Neural cell (in vitro differentiated cells): Measurements from ENCODE around the gene NUDT19. TPM values are rescaled to one million over a fixed set of nuclear protein-coding genes. Genes with fewer than 3 reads are reported as not detected.

ENCODE experiments used
- H2AFZ ChIP-seq: fragments of 200-600, 300-800 bp; sonication (generic), shearing (Covaris generic); 2 replicates; pipeline ENCODE4 v1.6.0; 2014; ENCODE audit warnings: low read depth, mild to moderate bottlenecking, antibody characterized with exemption, low read length, moderate library complexity
- H3F3A ChIP-seq: fragments of 200-600 bp; shearing (Covaris generic); 2 replicates; pipeline ENCODE4 v1.6.1; 2016; ENCODE audit warnings: mild to moderate bottlenecking, moderate library complexity, mixed read lengths, antibody characterized with exemption, low read length; ENCODE audit not compliant: insufficient read depth, poor library complexity, severe bottlenecking
- H3K27ac ChIP-seq: fragments of 200-600, 300-800 bp; sonication (generic), shearing (Covaris generic); 2 replicates; pipeline ENCODE4 v1.5.1; 2014; ENCODE audit warnings: mild to moderate bottlenecking, low read length, moderate library complexity
- H3K27me3 ChIP-seq: fragments of 300-800, 200-600 bp; sonication (generic), shearing (Covaris generic); 2 replicates; pipeline ENCODE4 v1.6.0; 2014; ENCODE audit warnings: mild to moderate bottlenecking, low read depth, low read length, moderate library complexity; ENCODE audit not compliant: insufficient read depth
- H3K36me3 ChIP-seq: fragments of 300-800, 200-600 bp; sonication (generic), shearing (Covaris generic); 2 replicates; pipeline ENCODE4 v1.5.1; 2014; ENCODE audit warnings: mild to moderate bottlenecking, antibody characterized with exemption, low read length, moderate library complexity; ENCODE audit not compliant: insufficient read depth
- H3K4me2 ChIP-seq: fragments of 300-800, 200-600 bp; sonication (generic), shearing (Covaris generic); 2 replicates; pipeline ENCODE4 v1.6.0; 2014; ENCODE audit warnings: mild to moderate bottlenecking, low read length
- H3K4me3 ChIP-seq: fragments of 300-800, 200-600 bp; sonication (generic), shearing (Covaris generic); 2 replicates; pipeline ENCODE4 v1.5.1; 2014; ENCODE audit warnings: mild to moderate bottlenecking, low read length, moderate library complexity
- H3K79me2 ChIP-seq: fragments of 200-600 bp; shearing (Covaris generic); replicated peaks from 2 replicates; pipeline ENCODE4 v1.6.0; 2014; ENCODE audit warnings: mild to moderate bottlenecking, low read length, moderate library complexity; ENCODE audit not compliant: insufficient read depth
- H3K9ac ChIP-seq: fragments of 300-800, 200-600 bp; sonication (generic), shearing (Covaris generic); 2 replicates; pipeline ENCODE4 v1.6.1; 2016; ENCODE audit warnings: mild to moderate bottlenecking, low read length, mixed read lengths
- H3K9me2 ChIP-seq: fragments of 200-600 bp; shearing (Covaris generic); 2 replicates; pipeline ENCODE4 v1.6.1; 2016; ENCODE audit warnings: mild to moderate bottlenecking, low read length, mixed read lengths; ENCODE audit not compliant: insufficient read depth
- H3K9me3 ChIP-seq: fragments of 200-600, 300-800 bp; sonication (generic), shearing (Covaris generic); 2 replicates; pipeline ENCODE4 v1.6.1; 2016; ENCODE audit warnings: mild to moderate bottlenecking, mixed run types, low read length, moderate library complexity, mixed read lengths
- H4K20me1 ChIP-seq: fragments of 200-600 bp; shearing (Covaris generic); 2 replicates; pipeline ENCODE4 v1.6.1; 2016; ENCODE audit warnings: mild to moderate bottlenecking, mixed run types; ENCODE audit not compliant: insufficient read depth
- CTCF ChIP-seq: fragments of 450-650 bp; IDR thresholded peaks from 2 replicates; pipeline ENCODE4 v1.5.1; 2014; ENCODE audit warnings: antibody characterized with exemption, mild to moderate bottlenecking, moderate library complexity; ENCODE audit not compliant: poor library complexity, severe bottlenecking
- EP300 ChIP-seq: fragments of 450-650 bp; conservative IDR thresholded peaks from 2 replicates; pipeline ENCODE4 v1.6.1; 2014; ENCODE audit warnings: antibody characterized with exemption, mild to moderate bottlenecking, moderate library complexity; ENCODE audit not compliant: poor library complexity, severe bottlenecking
- EZH2 ChIP-seq: fragments of 200-600, 300-800 bp; shearing (Covaris generic), sonication (generic); IDR thresholded peaks from 2 replicates; pipeline ENCODE4 v1.6.1; 2014; ENCODE audit warnings: antibody characterized with exemption, low read length, borderline replicate concordance, mild to moderate bottlenecking; ENCODE audit not compliant: insufficient read depth, poor library complexity, severe bottlenecking
- MXI1 ChIP-seq: fragments of 450-650 bp; conservative IDR thresholded peaks from 2 replicates; pipeline ENCODE4 v1.6.1; 2014; ENCODE audit warnings: antibody characterized with exemption, mild to moderate bottlenecking; ENCODE audit not compliant: poor library complexity, severe bottlenecking
- POLR2AphosphoS5 ChIP-seq: IDR thresholded peaks from 2 replicates; pipeline ENCODE4 v1.6.1; 2012
- RAD21 ChIP-seq: fragments of 450-650 bp; conservative IDR thresholded peaks from 2 replicates; pipeline ENCODE4 v1.6.1; 2014; ENCODE audit warnings: antibody characterized with exemption, mild to moderate bottlenecking, moderate library complexity
- REST ChIP-seq: IDR thresholded peaks from 2 replicates; pipeline ENCODE4 v1.6.1; 2012; ENCODE audit warnings: borderline replicate concordance
- SMC3 ChIP-seq: fragments of 450-650 bp; conservative IDR thresholded peaks from 2 replicates; pipeline ENCODE4 v1.6.1; 2014; ENCODE audit warnings: antibody characterized with exemption, mild to moderate bottlenecking, moderate library complexity; ENCODE audit not compliant: poor library complexity
- TAF1 ChIP-seq: IDR thresholded peaks from 2 replicates; pipeline ENCODE4 v1.6.1; 2012; ENCODE audit warnings: low read depth
- polyA plus RNA-seq: library from polyadenylated mRNA; depleted of rRNA; stranded (reverse); fragments of >200 nt; gene quantifications from 2 replicates; pipeline ENCODE4 v1.2.3, GENCODE V29; 2014

The NUDT19 gene
- polyA plus RNA-seq, 1 donor from 2014 or later: 1.2 TPM

DNA sequence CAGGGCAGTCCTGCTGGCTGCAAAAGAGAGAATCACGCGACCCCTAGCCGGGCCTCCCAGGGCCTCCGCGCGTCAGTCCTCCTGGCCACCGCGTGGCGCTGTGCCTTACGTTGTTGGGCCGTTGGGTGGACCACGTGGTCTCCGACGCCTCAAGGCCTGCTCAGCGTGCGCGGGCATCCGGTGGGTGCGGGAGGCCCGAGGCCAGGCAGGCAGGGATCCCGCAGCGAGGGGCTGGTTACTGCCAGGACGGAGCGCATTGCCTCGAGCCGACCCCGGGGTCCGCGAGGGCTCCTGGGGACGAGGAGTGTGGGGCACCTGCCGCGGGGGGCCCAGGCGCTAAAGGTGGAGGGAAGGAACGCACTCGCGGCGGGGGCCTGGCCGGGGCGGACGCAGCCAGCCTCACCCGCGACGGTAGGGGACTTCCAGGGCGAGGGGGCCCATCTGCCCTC is 28.0 kb downstream of the NUDT19 start, which contains the start of gene TDRD12:
TDRD12 (plus strand) TSS at position 157 of the 449 bp plus-strand sequence. CDS start 306 bp downstream, outside the sequence.
- H3K27me3 ChIP-seq: no peaks in the 10 kb centered on the region
- no peaks in the 10 kb centered on the region for H3K79me2 ChIP-seq
- H2AFZ ChIP-seq: no peak within 1 kb of the TSS
- no peak within 1 kb of the TSS for H3K27ac ChIP-seq
- no peak within 1 kb of the TSS for H3K4me3 ChIP-seq
- no peaks in the 10 kb centered on the region for H3F3A ChIP-seq
- TF ChIP-seq EZH2: no peak
- no peak for TF ChIP-seq RAD21
- no peak for TF ChIP-seq EP300
- no peak for TF ChIP-seq SMC3
- TF ChIP-seq CTCF: no peak
- no peak for TF ChIP-seq REST
- no peak for TF ChIP-seq POLR2AphosphoS5
- no peak for TF ChIP-seq MXI1
- TF ChIP-seq TAF1: no peak
- H3K9me2 ChIP-seq: no peaks in the 10 kb centered on the region
- no peak within 1 kb of the TSS for H3K9ac ChIP-seq
- H4K20me1 ChIP-seq: no peaks in the 10 kb centered on the region
- H3K9me3 ChIP-seq: no peaks in the 10 kb centered on the region
- H3K36me3 ChIP-seq: no peaks in the 10 kb centered on the region
- no peak within 1 kb of the TSS for H3K4me2 ChIP-seq

- Histone ChIP-seq H3K9me2 (no peaks in the 10 kb centered on the region), H4K20me1 (no peaks in the 10 kb centered on the region), H3K27ac (no peak overlapping the region), H3K79me2 (no peaks in the 10 kb centered on the region), H3K4me2 (no peak overlapping the region), H3F3A (no peaks in the 10 kb centered on the region), H3K9ac (no peak overlapping the region), H3K27me3 (no peaks in the 10 kb centered on the region), H2AFZ (no peak overlapping the region), H3K36me3 (no peaks in the 10 kb centered on the region), H3K4me3 (no peak overlapping the region), H3K9me3 (no peaks in the 10 kb centered on the region)
- TF ChIP-seq MXI1 (no peak), POLR2AphosphoS5 (no peak), EZH2 (no peak), SMC3 (no peak), EP300 (no peak), RAD21 (no peak), REST (no peak), TAF1 (no peak)
These were observed 28.8 kb downstream of the NUDT19 start for GRCh38 chr19:32720216-32720935.
